T-helper 17 cell (primary cell): ENCODE measurements around the gene GRIK4. TPM values are rescaled to one million over a fixed set of nuclear protein-coding genes. Genes with fewer than 3 reads are reported as not detected.

ENCODE experiments used
- ATAC-seq: fragments of 150-1000 bp; cut with Tn5 transposase; 2 replicates; pipeline ENCODE4 v1.10.0; 2021; ENCODE audit warnings: mild to moderate bottlenecking, moderate library complexity
- DNase-seq, 3 donors: peaks; one replicate each; pipeline versions ENCODE4 v3.0.0 to v3.0.0-alpha.2; 2020 to 2021
- H3K9me3 ChIP-seq: one replicate; pipeline ENCODE4 v1.7.0; 2013; ENCODE audit warnings: low read length, mild to moderate bottlenecking; ENCODE audit not compliant: control insufficient read depth, poor library complexity, severe bottlenecking
- H3K27ac Mint-ChIP-seq: one replicate; pipeline ENCODE4 v1.8.0; 2022; ENCODE audit warnings: mild to moderate bottlenecking, moderate library complexity, mixed read lengths
- H3K27me3 Mint-ChIP-seq: one replicate; pipeline ENCODE4 v1.8.0; 2022; ENCODE audit warnings: mixed read lengths
- H3K36me3 Mint-ChIP-seq: one replicate; pipeline ENCODE4 v1.8.0; 2022; ENCODE audit warnings: low read depth, mixed read lengths
- H3K4me1 Mint-ChIP-seq: one replicate; pipeline ENCODE4 v1.8.0; 2022; ENCODE audit warnings: mild to moderate bottlenecking, mixed read lengths
- H3K4me3 Mint-ChIP-seq: one replicate; pipeline ENCODE4 v1.8.0; 2022; ENCODE audit warnings: mild to moderate bottlenecking, moderate library complexity, mixed read lengths
- total RNA-seq, 4 donors: library from RNA in 2 of 4; stranded (reverse) in 2 of 4; gene quantifications; one replicate each; pipeline ENCODE4 v1.2.3 and lab custom pipeline; 2022 to 2026

GRIK4 gene
- total RNA-seq, 2 donors from 2014 or later, result 0.05 to 0.10 TPM

- DNase-seq, result no peak
Observed at GRCh38 chr11:120835601-120836228, 324.2 kb downstream of the GRIK4 start.

GRCh38 chr11:120837696-120838095 is 326.1 kb downstream of the GRIK4 start:
- ATAC-seq, result no peak
- peaks cover 62% of the 10 kb centered on the region for H3K27me3 Mint-ChIP-seq
- peaks cover 7% of the 10 kb centered on the region for H3K4me1 Mint-ChIP-seq

More at GRCh38 chr11:120835601-120836228, 324.2 kb downstream of the GRIK4 start:
- H3K9me3 ChIP-seq, result no peaks in the 10 kb centered on the region
- Mint-ChIP-seq H3K4me1 (peaks cover 7% of the 10 kb centered on the region), H3K27me3 (peaks cover 63% of the 10 kb centered on the region), H3K27ac (no peak overlapping the region), H3K4me3 (no peak overlapping the region), H3K36me3 (no peaks in the 10 kb centered on the region)
- no peak for ATAC-seq

GRCh38 chr11:120839201-120839600 is 327.7 kb downstream of the GRIK4 start:
- ATAC-seq (no peak), DNase-seq (no peak)
- H3K27ac Mint-ChIP-seq, result no peak overlapping the region
- peaks cover 64% of the 10 kb centered on the region for H3K27me3 Mint-ChIP-seq
- H3K9me3 ChIP-seq, result no peaks in the 10 kb centered on the region
- peaks cover 4% of the 10 kb centered on the region for H3K4me1 Mint-ChIP-seq
- H3K4me3 Mint-ChIP-seq, result no peak overlapping the region
- no peaks in the 10 kb centered on the region for H3K36me3 Mint-ChIP-seq

More at GRCh38 chr11:120837696-120838095, 326.1 kb downstream of the GRIK4 start:
- Mint-ChIP-seq H3K27ac (no peak overlapping the region), H3K4me3 (no peak overlapping the region), H3K36me3 (no peaks in the 10 kb centered on the region)
- no peak for DNase-seq
- no peaks in the 10 kb centered on the region for H3K9me3 ChIP-seq

- no peaks in the 10 kb centered on the region for H3K36me3 Mint-ChIP-seq
- no peak for DNase-seq
- no peaks in the 10 kb centered on the region for H3K9me3 ChIP-seq
- no peak overlapping the region for H3K4me3 Mint-ChIP-seq
- H3K4me1 Mint-ChIP-seq, result peaks cover 4% of the 10 kb centered on the region
- H3K27me3 Mint-ChIP-seq, result peaks cover 71% of the 10 kb centered on the region
- H3K27ac Mint-ChIP-seq, result no peak overlapping the region
- no peak for ATAC-seq
Observed at GRCh38 chr11:120839846-120840402, 328.4 kb downstream of the GRIK4 start.

- no peak overlapping the region for H3K27ac Mint-ChIP-seq
- ATAC-seq (no peak), DNase-seq (no peak)
- H3K27me3 Mint-ChIP-seq, result peaks cover 65% of the 10 kb centered on the region
- H3K4me3 Mint-ChIP-seq, result no peak overlapping the region
- no peaks in the 10 kb centered on the region for H3K36me3 Mint-ChIP-seq
- no peaks in the 10 kb centered on the region for H3K9me3 ChIP-seq
- peaks cover 2% of the 10 kb centered on the region for H3K4me1 Mint-ChIP-seq
Observed at GRCh38 chr11:120840661-120841060, 329.1 kb downstream of the GRIK4 start.

- H3K9me3 ChIP-seq, result no peaks in the 10 kb centered on the region
- Mint-ChIP-seq H3K36me3 (no peaks in the 10 kb centered on the region), H3K4me3 (no peak overlapping the region), H3K27me3 (peaks cover 61% of the 10 kb centered on the region), H3K4me1 (peaks cover 2% of the 10 kb centered on the region), H3K27ac (no peak overlapping the region)
- no peak for DNase-seq
- ATAC-seq, result no peak
Observed at GRCh38 chr11:120841074-120841473, 329.5 kb downstream of the GRIK4 start.

GRCh38 chr11:120842195-120842594 is 330.6 kb downstream of the GRIK4 start:
- ATAC-seq (no peak), DNase-seq (no peak)
- Mint-ChIP-seq H3K4me1 (peaks cover 2% of the 10 kb centered on the region), H3K4me3 (no peak overlapping the region), H3K36me3 (no peaks in the 10 kb centered on the region), H3K27ac (no peak overlapping the region), H3K27me3 (peaks cover 54% of the 10 kb centered on the region)
- no peaks in the 10 kb centered on the region for H3K9me3 ChIP-seq

GRCh38 chr11:120853435-120853834 is 341.9 kb downstream of the GRIK4 start:
- Mint-ChIP-seq H3K36me3 (no peaks in the 10 kb centered on the region), H3K27me3 (peaks cover 35% of the 10 kb centered on the region), H3K4me1 (peaks cover 2% of the 10 kb centered on the region), H3K4me3 (no peak overlapping the region), H3K27ac (no peak overlapping the region)
- no peak for ATAC-seq
- H3K9me3 ChIP-seq, result no peaks in the 10 kb centered on the region
- DNase-seq, result no peak

GRCh38 chr11:120854988-120855387 is 343.4 kb downstream of the GRIK4 start:
- no peaks in the 10 kb centered on the region for H3K9me3 ChIP-seq
- ATAC-seq, result no peak
- DNase-seq, result no peak
- H3K36me3 Mint-ChIP-seq, result no peaks in the 10 kb centered on the region
- no peak overlapping the region for H3K27ac Mint-ChIP-seq
- peaks cover 22% of the 10 kb centered on the region for H3K27me3 Mint-ChIP-seq
- H3K4me3 Mint-ChIP-seq, result no peak overlapping the region
- peaks cover 1% of the 10 kb centered on the region for H3K4me1 Mint-ChIP-seq

- Mint-ChIP-seq H3K4me1 (no peaks in the 10 kb centered on the region), H3K27me3 (peaks cover 27% of the 10 kb centered on the region), H3K27ac (no peak overlapping the region), H3K4me3 (no peak overlapping the region), H3K36me3 (no peaks in the 10 kb centered on the region)
- DNase-seq (no peak), ATAC-seq (no peak)
- no peaks in the 10 kb centered on the region for H3K9me3 ChIP-seq
Observed at GRCh38 chr11:120857508-120857907, 346.0 kb downstream of the GRIK4 start.

- H3K4me1 Mint-ChIP-seq, result no peaks in the 10 kb centered on the region
- ATAC-seq, result no peak
Observed at GRCh38 chr11:120858740-120859139, 347.2 kb downstream of the GRIK4 start.

GRCh38 chr11:120859552-120860295 is 348.2 kb downstream of the GRIK4 start:
- no peak for DNase-seq
- Mint-ChIP-seq H3K27ac (no peak overlapping the region), H3K27me3 (peaks cover 37% of the 10 kb centered on the region), H3K36me3 (no peaks in the 10 kb centered on the region), H3K4me1 (no peaks in the 10 kb centered on the region), H3K4me3 (no peak overlapping the region)
- no peaks in the 10 kb centered on the region for H3K9me3 ChIP-seq
- no peak for ATAC-seq

More at GRCh38 chr11:120858740-120859139, 347.2 kb downstream of the GRIK4 start:
- Mint-ChIP-seq H3K36me3 (no peaks in the 10 kb centered on the region), H3K27ac (no peak overlapping the region), H3K27me3 (peaks cover 36% of the 10 kb centered on the region), H3K4me3 (no peak overlapping the region)
- DNase-seq, result no peak
- no peaks in the 10 kb centered on the region for H3K9me3 ChIP-seq

- DNase-seq (no peak), ATAC-seq (no peak)
- Mint-ChIP-seq H3K27ac (no peak overlapping the region), H3K36me3 (no peaks in the 10 kb centered on the region), H3K4me1 (no peaks in the 10 kb centered on the region), H3K4me3 (no peak overlapping the region), H3K27me3 (peaks cover 38% of the 10 kb centered on the region)
- H3K9me3 ChIP-seq, result no peaks in the 10 kb centered on the region
Observed at GRCh38 chr11:120863359-120863758, 351.8 kb downstream of the GRIK4 start.
